IMR-90 (cell line): ENCODE data around the gene ACAA2. TPM values are rescaled to one million over a fixed set of nuclear protein-coding genes. Genes with fewer than 3 reads are reported as not detected.

Experiments used
- ATAC-seq: fragments of 200-7000 bp; cut with Tn5 transposase; 2 replicates; pipeline ENCODE4 v1.9.1; 2020; ENCODE audit warnings: low read depth, mild to moderate bottlenecking, moderate library complexity
- BruUV-seq: library from RNA; stranded (reverse); fragments of 400-500 nt; replicated peaks from 2 replicates; lab custom pipeline; 2021; lab: Mats Ljungman, UMichigan
- CTCF ChIA-PET: fragments of 300-600 bp; formaldehyde crosslinking; extraction: SDS; loops from one replicate; lab custom pipeline; 2021; ENCODE audit warnings: antibody characterized with exemption; lab: Yijun Ruan, JAX
- POLR2A ChIA-PET: fragments of 300-600 bp; sonication (Branson Sonifier 250); formaldehyde crosslinking; loops from one replicate; lab custom pipeline; 2022; ENCODE audit warnings: antibody characterized with exemption; ENCODE audit not compliant: unreplicated experiment; lab: Charles Lee
- DNase-seq: peaks from one replicate; pipeline ENCODE4 v3.0.0; 2013
- H2AFZ ChIP-seq: replicated peaks from 2 replicates; pipeline ENCODE3; 2013; ENCODE audit warnings: low read length, mild to moderate bottlenecking; ENCODE audit not compliant: poor library complexity
- H2AK5ac ChIP-seq: 2 replicates; pipeline ENCODE4 v1.6.1; 2013; ENCODE audit warnings: low read depth, low read length, inconsistent platforms
- H2AK9ac ChIP-seq: replicated peaks from 2 replicates; pipeline ENCODE3; 2013; ENCODE audit warnings: mild to moderate bottlenecking, low read depth, low read length, moderate library complexity; ENCODE audit not compliant: poor library complexity
- H2BK120ac ChIP-seq: 2 replicates; pipeline ENCODE4 v1.6.1; 2013; ENCODE audit warnings: low read depth, low read length, inconsistent platforms
- H2BK15ac ChIP-seq: 3 replicates; pipeline ENCODE4 v1.6.1; 2013; ENCODE audit warnings: low read depth, low read length, inconsistent platforms
- H2BK20ac ChIP-seq: 2 replicates; pipeline ENCODE4 v1.6.1; 2013; ENCODE audit warnings: low read depth, mild to moderate bottlenecking, inconsistent platforms, low read length, moderate library complexity
- H2BK5ac ChIP-seq: 2 replicates; pipeline ENCODE4 v1.6.1; 2013; ENCODE audit warnings: mild to moderate bottlenecking, low read depth, low read length, inconsistent platforms; ENCODE audit not compliant: poor library complexity, severe bottlenecking
- H3K14ac ChIP-seq: replicated peaks from 2 replicates; pipeline ENCODE4 v1.6.1; 2013; ENCODE audit warnings: low read depth, low read length, inconsistent platforms
- H3K18ac ChIP-seq: 2 replicates; pipeline ENCODE4 v1.6.1; 2013; ENCODE audit warnings: low read depth, low read length, control low read depth
- H3K23ac ChIP-seq: 2 replicates; pipeline ENCODE4 v1.6.1; 2013; ENCODE audit warnings: low read depth, low read length, inconsistent platforms
- H3K27ac ChIP-seq: 2 replicates; pipeline ENCODE4 v1.5.1; 2013; ENCODE audit warnings: mild to moderate bottlenecking, control low read depth, low read length; ENCODE audit not compliant: insufficient read depth
- H3K27me3 ChIP-seq: 2 replicates; pipeline ENCODE4 v1.6.1; 2013; ENCODE audit warnings: low read length; ENCODE audit not compliant: control insufficient read depth, insufficient read depth
- H3K36me3 ChIP-seq: 2 replicates; pipeline ENCODE4 v1.6.1; 2013; ENCODE audit warnings: low read length, mixed read lengths; ENCODE audit not compliant: control insufficient read depth, insufficient read depth
- H3K4ac ChIP-seq: 2 replicates; pipeline ENCODE4 v1.6.1; 2013; ENCODE audit warnings: low read depth, low read length, inconsistent platforms
- H3K4me1 ChIP-seq: 2 replicates; pipeline ENCODE4 v1.6.1; 2013; ENCODE audit warnings: low read length, mixed read lengths; ENCODE audit not compliant: control insufficient read depth, insufficient read depth
- H3K4me2 ChIP-seq: 2 replicates; pipeline ENCODE4 v1.6.1; 2013; ENCODE audit warnings: low read depth, mild to moderate bottlenecking, control low read depth, low read length, moderate library complexity
- H3K4me3 ChIP-seq: 2 replicates; pipeline ENCODE4 v1.5.1; 2013; ENCODE audit warnings: low read depth, mild to moderate bottlenecking, control low read depth, low read length, moderate library complexity; ENCODE audit not compliant: insufficient read depth
- H3K56ac ChIP-seq: 2 replicates; pipeline ENCODE4 v1.6.1; 2013; ENCODE audit warnings: low read length, inconsistent platforms; ENCODE audit not compliant: insufficient read depth; ENCODE audit errors: extremely low read depth
- H3K79me1 ChIP-seq, 2 experiments: 2 replicates each; pipeline ENCODE4 v1.6.1; 2013; ENCODE audit warnings: low read length in 2 of 2, inconsistent platforms in 1 of 2, low read depth in 1 of 2
- H3K9ac ChIP-seq: 2 replicates; pipeline ENCODE4 v1.6.1; 2013; ENCODE audit warnings: low read depth, low read length, control low read depth
- H3K9me1 ChIP-seq: 2 replicates; pipeline ENCODE4 v1.6.1; 2013; ENCODE audit warnings: low read length, inconsistent platforms; ENCODE audit not compliant: insufficient read depth
- H3K9me3 ChIP-seq: 2 replicates; pipeline ENCODE4 v1.6.1; 2013; ENCODE audit warnings: low read length; ENCODE audit not compliant: control insufficient read depth, insufficient read depth
- H4K20me1 ChIP-seq: 2 replicates; pipeline ENCODE4 v1.6.1; 2013; ENCODE audit warnings: low read length, inconsistent platforms; ENCODE audit not compliant: insufficient read depth
- H4K5ac ChIP-seq: 2 replicates; pipeline ENCODE4 v1.6.1; 2013; ENCODE audit warnings: mild to moderate bottlenecking, low read depth, low read length, control low read depth
- H4K8ac ChIP-seq, 2 experiments: 2 replicates each; pipeline ENCODE4 v1.6.1; 2013; ENCODE audit warnings: low read depth in 2 of 2, low read length in 2 of 2, control low read depth in 1 of 2, inconsistent platforms in 1 of 2
- H4K91ac ChIP-seq: 2 replicates; pipeline ENCODE4 v1.6.1; 2013; ENCODE audit warnings: low read depth, low read length, inconsistent platforms; ENCODE audit not compliant: insufficient read depth
- BHLHE40 ChIP-seq: fragments of 150-350 bp; IDR thresholded peaks from 2 replicates; pipeline ENCODE4 v1.6.1; 2016; ENCODE audit warnings: mild to moderate bottlenecking, low read depth, low read length
- CEBPB ChIP-seq: IDR thresholded peaks from 2 replicates; pipeline ENCODE4 v1.6.1; 2012; ENCODE audit warnings: low read depth, low read length, improper control_type of control experiment
- CHD1 ChIP-seq: IDR thresholded peaks from 2 replicates; pipeline ENCODE4 v1.6.1; 2012; ENCODE audit warnings: low read depth, low read length, improper control_type of control experiment
- CTCF ChIP-seq: conservative IDR thresholded peaks from 2 replicates; pipeline ENCODE4 v1.5.1; 2012; ENCODE audit warnings: mild to moderate bottlenecking, low read depth, low read length, improper control_type of control experiment
- ELK1 ChIP-seq: fragments of 150-350 bp; IDR thresholded peaks from 2 replicates; pipeline ENCODE4 v1.6.1; 2016; ENCODE audit warnings: low read depth, mild to moderate bottlenecking, low read length, moderate library complexity, borderline replicate concordance
- FOS ChIP-seq: fragments of 150-350 bp; IDR thresholded peaks from 2 replicates; pipeline ENCODE4 v1.6.1; 2016; ENCODE audit warnings: low read depth, low read length
- MAFK ChIP-seq: IDR thresholded peaks from 2 replicates; pipeline ENCODE4 v1.6.1; 2012; ENCODE audit warnings: low read depth, low read length, improper control_type of control experiment
- MAZ ChIP-seq: IDR thresholded peaks from 2 replicates; pipeline ENCODE4 v1.6.1; 2012; ENCODE audit warnings: low read depth, mild to moderate bottlenecking, low read length, improper control_type of control experiment, moderate library complexity, borderline replicate concordance
- MXI1 ChIP-seq: IDR thresholded peaks from 2 replicates; pipeline ENCODE4 v1.6.1; 2012; ENCODE audit warnings: low read depth, mild to moderate bottlenecking, low read length, moderate library complexity, borderline replicate concordance
- NFE2L2 ChIP-seq: fragments of 150-350 bp; IDR thresholded peaks from 2 replicates; pipeline ENCODE4 v1.6.1; 2016; ENCODE audit warnings: low read depth, mild to moderate bottlenecking, low read length
- POLR2A ChIP-seq: IDR thresholded peaks from 2 replicates; pipeline ENCODE4 v1.6.1; 2012; ENCODE audit warnings: mild to moderate bottlenecking, low read depth, low read length
- RAD21 ChIP-seq: IDR thresholded peaks from 2 replicates; pipeline ENCODE4 v1.6.1; 2012; ENCODE audit warnings: low read length, improper control_type of control experiment
- RCOR1 ChIP-seq: IDR thresholded peaks from 2 replicates; pipeline ENCODE4 v1.6.1; 2012; ENCODE audit warnings: mild to moderate bottlenecking, low read length, improper control_type of control experiment; ENCODE audit not compliant: insufficient replicate concordance
- SMC3 ChIP-seq: fragments of 150-350 bp; IDR thresholded peaks from 2 replicates; pipeline ENCODE4 v1.6.1; 2016; ENCODE audit warnings: low read depth, mild to moderate bottlenecking, antibody characterized with exemption, low read length, moderate library complexity
- USF2 ChIP-seq: fragments of 150-350 bp; IDR thresholded peaks from 2 replicates; pipeline ENCODE4 v1.6.1; 2017; ENCODE audit warnings: mild to moderate bottlenecking, antibody characterized with exemption, low read length, low read depth
- WGBS, 2 experiments: methylation state at CpG; one replicate each; pipeline versions ENCODE4 v1.1.5 to v1.1.7; 2013; ENCODE audit warnings: missing lambda C conversion rate in 2 of 2; ENCODE audit not compliant: insufficient read length in 1 of 2; ENCODE audit errors: extremely low coverage in 2 of 2; 5-methylcytosine and 5-hydroxymethylcytosine counted together
- dilution Hi-C: fragments of 300-500 bp; cut with HindIII; formaldehyde crosslinking; loops from one replicate; pipeline ENCODE4 v1.14.3; 2018; ENCODE audit warnings: low sequenced_read_pairs; ENCODE audit not compliant: unreplicated experiment
- in situ Hi-C: fragments of 300-500 bp; cut with MboI; formaldehyde crosslinking; loops from 3 replicates; pipeline ENCODE4 v1.14.3; 2019; ENCODE audit warnings: low sequenced_read_pairs, inconsistent platforms, mixed read lengths
- intact Hi-C: fragments of 100-400 bp; cut with micrococcal nuclease; formaldehyde crosslinking; loops from 2 replicates; pipeline ENCODE4 v1.10.0; 2022
- polyA plus RNA-seq, 3 experiments: library from polyadenylated mRNA; depleted of rRNA; stranded (reverse); fragments of >200 nt; gene quantifications; 2 replicates each; pipeline ENCODE4 v1.2.3, GENCODE V29; 2012; ENCODE audit warnings: low replicate concordance in 1 of 3
- total RNA-seq: library from RNA; depleted of rRNA; stranded (reverse); fragments of >200 nt; gene quantifications from 2 replicates; pipeline ENCODE4 v1.2.3, GENCODE V29; 2012

Gene ACAA2
- total and polyA plus RNA-seq, 2 of the 4 experiments (the other 2 are of a cell fraction), result 24.4 to 61.5 TPM

GRCh38 chr18:49843131-49843530 is 29.8 kb upstream of the ACAA2 start:
- POLR2A ChIA-PET, result no interaction called here
- H3K9me1 ChIP-seq, result peaks cover 3% of the 10 kb centered on the region; the same call in 1 of the 2 replicates

More at GRCh38 chr18:49843131-49843530, 29.8 kb upstream of the ACAA2 start:
- H3K9ac ChIP-seq, result no peak overlapping the region
- H2AK5ac ChIP-seq, result no peak overlapping the region
- no peak for DNase-seq
- BruUV-seq, result no TSS peak
- H3K79me1 ChIP-seq, result no peaks in the 10 kb centered on the region
- H3K27me3 ChIP-seq, result no peaks in the 10 kb centered on the region
- H3K4ac ChIP-seq, result no peak overlapping the region
- no peak overlapping the region for H2BK120ac ChIP-seq
- H3K4me2 ChIP-seq, result no peak overlapping the region
- no peak overlapping the region for H4K91ac ChIP-seq
- in situ Hi-C loops (loop anchor here (10.0 kb wide), 1 partner anchor 348 kb away; the partner anchor contains the start of gene RPL17), intact Hi-C loops (no loop called here), dilution Hi-C loops (no loop called here)
- no peak overlapping the region for H4K5ac ChIP-seq
- no peak overlapping the region for H3K56ac ChIP-seq
- H2BK5ac ChIP-seq, result no peak overlapping the region
- no peak overlapping the region for H3K4me3 ChIP-seq
- no peak overlapping the region for H3K27ac ChIP-seq
- no peak overlapping the region for H2BK15ac ChIP-seq
- H4K20me1 ChIP-seq, result no peaks in the 10 kb centered on the region
- H2BK20ac ChIP-seq, result no peak overlapping the region
- no peak overlapping the region for H2AK9ac ChIP-seq
- H3K23ac ChIP-seq, result no peak overlapping the region
- CTCF ChIA-PET, result no interaction called here
- H3K9me3 ChIP-seq, result no peaks in the 10 kb centered on the region
- no peaks in the 10 kb centered on the region for H3K36me3 ChIP-seq
- no peak overlapping the region for H3K18ac ChIP-seq
- TF ChIP-seq USF2, result no peak
- TF ChIP-seq NFE2L2, result no peak
- no peak for TF ChIP-seq CEBPB
- TF ChIP-seq ELK1, result no peak
- TF ChIP-seq RCOR1, result no peak
- TF ChIP-seq CHD1, result no peak
- TF ChIP-seq MAZ, result no peak
- no peak for TF ChIP-seq CTCF
- no peak for TF ChIP-seq BHLHE40
- no peak for TF ChIP-seq RAD21
- no peak for TF ChIP-seq MAFK
- no peak for TF ChIP-seq SMC3
- no peak for TF ChIP-seq POLR2A
- no peak for TF ChIP-seq FOS
- TF ChIP-seq MXI1, result no peak
- ATAC-seq, result no peak
- WGBS, 2 experiments, result no CpG with 5 or more reads among the region's 10 CpGs
- H2AFZ ChIP-seq, result no peak overlapping the region
- H3K14ac ChIP-seq, result no peak overlapping the region
- no peak overlapping the region for H4K8ac ChIP-seq
- H3K4me1 ChIP-seq, result peaks cover 4% of the 10 kb centered on the region
